Astrocyte (in vitro differentiated cells and primary cell): Measurements from ENCODE around the gene FUOM. TPM values are rescaled to one million over a fixed set of nuclear protein-coding genes. Genes with fewer than 3 reads are reported as not detected.

Source experiments
- DNase-seq: peaks from one replicate; pipeline ENCODE4 v3.0.0-alpha.2; 2010; ENCODE audit warnings: low read depth
- FAIRE-seq: peaks from 2 replicates; lab custom pipeline; 2011; peaks lifted over from hg19 to GRCh38; lab: Jason Lieb, UNC
- H2AFZ ChIP-seq: 2 replicates; pipeline ENCODE4 v1.6.0; 2012; ENCODE audit warnings: low read depth, low read length, inconsistent platforms
- H3K27ac ChIP-seq: 2 replicates; pipeline ENCODE4 v1.5.1; 2011; ENCODE audit warnings: low read depth, low read length, inconsistent platforms
- H3K27me3 ChIP-seq: 2 replicates; pipeline ENCODE4 v1.6.0; 2011; ENCODE audit warnings: low read length, inconsistent platforms; ENCODE audit not compliant: insufficient read depth
- H3K36me3 ChIP-seq: 2 replicates; pipeline ENCODE4 v1.5.1; 2011; ENCODE audit warnings: low read length, inconsistent platforms; ENCODE audit not compliant: insufficient read depth
- H3K4me1 ChIP-seq: 2 replicates; pipeline ENCODE4 v1.5.1; 2011; ENCODE audit warnings: low read length, inconsistent platforms; ENCODE audit not compliant: insufficient read depth
- H3K4me2 ChIP-seq: 2 replicates; pipeline ENCODE4 v1.6.0; 2012; ENCODE audit warnings: low read length, inconsistent platforms
- H3K4me3 ChIP-seq: 2 replicates; pipeline ENCODE4 v1.5.1; 2011; ENCODE audit warnings: low read depth, mild to moderate bottlenecking, low read length, inconsistent platforms; ENCODE audit not compliant: insufficient read depth
- H3K79me2 ChIP-seq: 2 replicates; pipeline ENCODE4 v1.6.0; 2012; ENCODE audit warnings: mild to moderate bottlenecking, low read length, inconsistent platforms; ENCODE audit not compliant: insufficient read depth
- H3K9ac ChIP-seq: 2 replicates; pipeline ENCODE4 v1.6.0; 2012; ENCODE audit warnings: mild to moderate bottlenecking, low read length, inconsistent platforms
- H3K9me3 ChIP-seq: 2 replicates; pipeline ENCODE4 v1.5.1; 2012; ENCODE audit warnings: low read depth, mild to moderate bottlenecking, low read length, inconsistent platforms; ENCODE audit not compliant: insufficient read depth
- H4K20me1 ChIP-seq: 2 replicates; pipeline ENCODE4 v1.6.0; 2012; ENCODE audit warnings: low read length, inconsistent platforms; ENCODE audit not compliant: insufficient read depth
- H3K27ac Mint-ChIP-seq: one replicate; pipeline ENCODE4 v1.8.0; 2021; ENCODE audit warnings: mild to moderate bottlenecking, mixed read lengths; ENCODE audit not compliant: unreplicated experiment
- H3K27me3 Mint-ChIP-seq: one replicate; pipeline ENCODE4 v1.8.0; 2021; ENCODE audit warnings: low read depth, mixed read lengths; ENCODE audit not compliant: unreplicated experiment
- H3K36me3 Mint-ChIP-seq: one replicate; pipeline ENCODE4 v1.8.0; 2021; ENCODE audit warnings: low read depth, mixed read lengths; ENCODE audit not compliant: unreplicated experiment
- H3K4me1 Mint-ChIP-seq: one replicate; pipeline ENCODE4 v1.8.0; 2021; ENCODE audit warnings: low read depth, mixed read lengths; ENCODE audit not compliant: unreplicated experiment
- H3K4me3 Mint-ChIP-seq: one replicate; pipeline ENCODE4 v1.8.0; 2021; ENCODE audit warnings: mild to moderate bottlenecking, moderate library complexity, mixed read lengths; ENCODE audit not compliant: unreplicated experiment
- H3K9me3 Mint-ChIP-seq: one replicate; pipeline ENCODE4 v1.8.0; 2021; ENCODE audit warnings: mild to moderate bottlenecking, mixed read lengths; ENCODE audit not compliant: unreplicated experiment
- EZH2 ChIP-seq: IDR thresholded peaks from 2 replicates; pipeline ENCODE4 v1.6.1; 2012; ENCODE audit warnings: mild to moderate bottlenecking, low read length, inconsistent platforms; ENCODE audit not compliant: insufficient read depth
- total RNA-seq: library from RNA; stranded (reverse); gene quantifications from 2 replicates; pipeline ENCODE4 v1.2.1, GENCODE V29; 2021
- TF ChIP-seq, protein P1 (sequence below): IDR thresholded peaks from 2 replicates; pipeline ENCODE4 v1.5.1; 2011; ENCODE audit warnings: low read depth, mild to moderate bottlenecking, inconsistent platforms, low read length, moderate library complexity; ENCODE audit not compliant: insufficient read depth

Gene FUOM
- total RNA-seq, 1 donor from 2014 or later: 28.8 TPM

- peaks cover 9% of the 10 kb centered on the region for H3K4me1 ChIP-seq
- no peak overlapping the region for H2AFZ ChIP-seq
- no peaks in the 10 kb centered on the region for H3K27me3 ChIP-seq
- Mint-ChIP-seq H3K4me1 (no peaks in the 10 kb centered on the region), H3K36me3 (no peaks in the 10 kb centered on the region), H3K27ac (no peak overlapping the region), H3K27me3 (no peaks in the 10 kb centered on the region), H3K9me3 (no peaks in the 10 kb centered on the region), H3K4me3 (no peak overlapping the region)
- no peak overlapping the region for H3K4me2 ChIP-seq
- peaks cover 7% of the 10 kb centered on the region for H4K20me1 ChIP-seq
- H3K79me2 ChIP-seq: peaks cover 5% of the 10 kb centered on the region
- DNase-seq: no peak
- no peaks in the 10 kb centered on the region for H3K9me3 ChIP-seq
- H3K36me3 ChIP-seq: no peaks in the 10 kb centered on the region
- no peak overlapping the region for H3K27ac ChIP-seq
- no peak for TF ChIP-seq EZH2
- TF ChIP-seq, protein P1, sequence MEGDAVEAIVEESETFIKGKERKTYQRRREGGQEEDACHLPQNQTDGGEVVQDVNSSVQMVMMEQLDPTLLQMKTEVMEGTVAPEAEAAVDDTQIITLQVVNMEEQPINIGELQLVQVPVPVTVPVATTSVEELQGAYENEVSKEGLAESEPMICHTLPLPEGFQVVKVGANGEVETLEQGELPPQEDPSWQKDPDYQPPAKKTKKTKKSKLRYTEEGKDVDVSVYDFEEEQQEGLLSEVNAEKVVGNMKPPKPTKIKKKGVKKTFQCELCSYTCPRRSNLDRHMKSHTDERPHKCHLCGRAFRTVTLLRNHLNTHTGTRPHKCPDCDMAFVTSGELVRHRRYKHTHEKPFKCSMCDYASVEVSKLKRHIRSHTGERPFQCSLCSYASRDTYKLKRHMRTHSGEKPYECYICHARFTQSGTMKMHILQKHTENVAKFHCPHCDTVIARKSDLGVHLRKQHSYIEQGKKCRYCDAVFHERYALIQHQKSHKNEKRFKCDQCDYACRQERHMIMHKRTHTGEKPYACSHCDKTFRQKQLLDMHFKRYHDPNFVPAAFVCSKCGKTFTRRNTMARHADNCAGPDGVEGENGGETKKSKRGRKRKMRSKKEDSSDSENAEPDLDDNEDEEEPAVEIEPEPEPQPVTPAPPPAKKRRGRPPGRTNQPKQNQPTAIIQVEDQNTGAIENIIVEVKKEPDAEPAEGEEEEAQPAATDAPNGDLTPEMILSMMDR: no peak
- H3K4me3 ChIP-seq: no peak overlapping the region
- H3K9ac ChIP-seq: no peak overlapping the region
- FAIRE-seq: no peak
Measured at GRCh38 chr10:133354672-133355240, 3.1 kb downstream of the FUOM start.

GRCh38 chr10:133353988-133354605 lies 3.7 kb downstream of the FUOM start:
- Mint-ChIP-seq H3K4me3 (no peak overlapping the region), H3K27me3 (no peaks in the 10 kb centered on the region), H3K9me3 (no peaks in the 10 kb centered on the region), H3K36me3 (no peaks in the 10 kb centered on the region), H3K27ac (peak overlapping the region; percentile 87), H3K4me1 (no peaks in the 10 kb centered on the region)
- H3K4me3 ChIP-seq: no peak overlapping the region
- no peaks in the 10 kb centered on the region for H3K27me3 ChIP-seq
- H3K4me1 ChIP-seq: peaks cover 9% of the 10 kb centered on the region
- peaks cover 7% of the 10 kb centered on the region for H4K20me1 ChIP-seq
- no peak overlapping the region for H3K27ac ChIP-seq
- no peak for DNase-seq
- FAIRE-seq: no peak
- H3K79me2 ChIP-seq: peaks cover 5% of the 10 kb centered on the region
- no peaks in the 10 kb centered on the region for H3K9me3 ChIP-seq
- H3K9ac ChIP-seq: no peak overlapping the region
- H2AFZ ChIP-seq: no peak overlapping the region
- H3K36me3 ChIP-seq: no peaks in the 10 kb centered on the region
- no peak for TF ChIP-seq EZH2
- TF ChIP-seq, protein P1: no peak
- H3K4me2 ChIP-seq: no peak overlapping the region
